Measurements from ENCODE around the gene PTH2. TPM values are rescaled to one million over a fixed set of nuclear protein-coding genes. Genes with fewer than 3 reads are reported as not detected.

Gene PTH2
- total RNA-seq, 6 experiments from 2014 or later: not detected

GRCh38 chr19:49423985-49424303 lies 703 bp upstream of the PTH2 start:
- H3K27me3 Mint-ChIP-seq (ENCODE audit: insufficient read depth): peaks cover 81% of the 10 kb centered on the region
- H3K4me1 Mint-ChIP-seq (ENCODE audit: low read depth): peaks cover 11% of the 10 kb centered on the region
- no peaks in the 10 kb centered on the region for H3K9me3 Mint-ChIP-seq
- no peaks in the 10 kb centered on the region; the same call in 1 of the 2 replicates for H3K36me3 Mint-ChIP-seq (ENCODE audit: low read depth)
- H3K27ac Mint-ChIP-seq: no peak overlapping the region
- no peak for DNase-seq
- H3K4me3 Mint-ChIP-seq: no peak overlapping the region; the same call in 1 of the 2 replicates
- no peak for TF ChIP-seq CTCF (IDR thresholded peaks at IDR 0.05)

- peak overlapping the region; percentile 25; the same call in 1 of the 2 replicates for H3K4me3 Mint-ChIP-seq
- peaks cover 11% of the 10 kb centered on the region for H3K4me1 Mint-ChIP-seq (ENCODE audit: low read depth)
These were observed 702 bp downstream of the PTH2 start for GRCh38 chr19:49422407-49423070.

GRCh38 chr19:49421878-49422202 lies 1.4 kb downstream of the PTH2 start:
- Mint-ChIP-seq H3K36me3 (ENCODE audit: low read depth) (no peaks in the 10 kb centered on the region; the same call in 1 of the 2 replicates), H3K27me3 (ENCODE audit: insufficient read depth) (peaks cover 83% of the 10 kb centered on the region), H3K4me1 (ENCODE audit: low read depth) (peaks cover 11% of the 10 kb centered on the region), H3K9me3 (no peaks in the 10 kb centered on the region), H3K27ac (no peak overlapping the region), H3K4me3 (no peak overlapping the region)
- DNase-seq: no peak
- TF ChIP-seq CTCF (IDR thresholded peaks at IDR 0.05): no peak

More at GRCh38 chr19:49422407-49423070, 702 bp downstream of the PTH2 start:
- Mint-ChIP-seq H3K27ac (no peak overlapping the region), H3K9me3 (no peaks in the 10 kb centered on the region), H3K27me3 (ENCODE audit: insufficient read depth) (peaks cover 83% of the 10 kb centered on the region), H3K36me3 (ENCODE audit: low read depth) (no peaks in the 10 kb centered on the region; the same call in 1 of the 2 replicates)
- DNase-seq: no peak
- peak; percentile 39 for TF ChIP-seq CTCF (IDR thresholded peaks at IDR 0.05)

- peaks cover 82% of the 10 kb centered on the region for H3K27me3 Mint-ChIP-seq (ENCODE audit: insufficient read depth)
- H3K36me3 Mint-ChIP-seq (ENCODE audit: low read depth): no peaks in the 10 kb centered on the region; the same call in 1 of the 2 replicates
- TF ChIP-seq CTCF (IDR thresholded peaks at IDR 0.05): no peak
These were observed 2.0 kb downstream of the PTH2 start for GRCh38 chr19:49421039-49421877.

GRCh38 chr19:49420227-49420626 lies 3.0 kb downstream of the PTH2 start:
- Mint-ChIP-seq H3K27ac (no peak overlapping the region), H3K27me3 (ENCODE audit: insufficient read depth) (peaks cover 80% of the 10 kb centered on the region), H3K4me3 (no peak overlapping the region), H3K4me1 (ENCODE audit: low read depth) (peaks cover 11% of the 10 kb centered on the region), H3K36me3 (ENCODE audit: low read depth) (no peaks in the 10 kb centered on the region; the same call in 1 of the 2 replicates), H3K9me3 (no peaks in the 10 kb centered on the region)
- no peak for DNase-seq
- no peak for TF ChIP-seq CTCF (IDR thresholded peaks at IDR 0.05)

More at GRCh38 chr19:49421039-49421877, 2.0 kb downstream of the PTH2 start:
- H3K27ac Mint-ChIP-seq: no peak overlapping the region
- H3K4me3 Mint-ChIP-seq: no peak overlapping the region
- no peaks in the 10 kb centered on the region for H3K9me3 Mint-ChIP-seq
- H3K4me1 Mint-ChIP-seq (ENCODE audit: low read depth): peaks cover 11% of the 10 kb centered on the region
- DNase-seq: no peak
